CMK (cell line): ENCODE measurements around the gene DCUN1D4.
"Not testable (repeated sequence)": the region's sequence is repeated elsewhere in the genome, so short reads cannot be mapped to it uniquely, and the experiment has no call there.

Experiments used
- DNase-seq: peaks from one replicate; pipeline ENCODE4 v3.0.0-alpha.2; 2010; ENCODE audit warnings: low read depth

Gene DCUN1D4

DNA sequence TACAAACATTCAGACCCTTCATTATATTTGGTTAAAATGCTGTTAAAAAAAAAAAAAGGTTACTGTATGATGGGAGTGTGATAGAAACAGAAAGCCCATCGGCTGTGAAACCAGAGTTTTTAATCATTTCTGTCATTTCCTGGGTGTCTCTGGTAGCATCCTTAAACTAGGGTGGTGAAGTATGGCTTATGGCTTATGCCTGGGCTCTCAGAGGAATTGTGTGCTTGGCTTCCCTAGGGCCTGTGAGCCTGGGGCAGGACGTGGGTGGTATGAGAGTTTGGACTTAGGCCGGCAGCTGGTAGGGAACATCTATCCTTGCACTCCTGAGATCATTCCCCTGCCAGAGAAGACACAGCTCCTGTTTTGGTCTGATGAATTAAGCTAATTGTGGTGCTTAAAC, 52.2 kb downstream of the DCUN1D4 start:
- DNase-seq, result no peak

DNA sequence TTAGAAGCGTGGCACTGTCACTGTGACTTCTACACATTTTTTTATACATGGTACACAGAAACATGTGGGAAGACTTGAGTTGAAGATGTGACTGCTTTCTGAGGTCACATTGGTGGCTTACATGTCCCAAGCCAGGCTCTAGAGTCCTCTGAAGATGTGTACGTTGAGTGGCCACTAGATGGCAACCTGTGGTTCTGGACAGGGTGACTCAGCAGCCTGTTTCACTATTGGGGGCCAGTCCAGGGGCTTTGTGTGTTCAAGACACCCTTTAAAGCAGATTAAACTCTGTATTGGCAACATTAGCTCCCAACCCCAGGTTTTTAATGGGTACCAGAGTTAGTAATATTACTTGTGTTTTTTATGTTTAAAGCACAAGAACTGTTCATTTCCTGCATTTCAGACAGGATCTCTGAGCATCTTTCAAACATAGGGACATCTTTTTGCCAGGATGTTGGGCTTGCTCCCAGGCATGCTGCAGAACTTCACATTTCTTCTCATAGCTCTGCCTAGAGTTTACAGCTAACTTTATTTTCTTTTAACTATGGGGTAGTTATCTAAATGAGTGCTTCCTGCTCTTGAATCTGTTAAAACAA, 53.0 kb downstream of the DCUN1D4 start:
- peak; percentile 49 for DNase-seq

DNA sequence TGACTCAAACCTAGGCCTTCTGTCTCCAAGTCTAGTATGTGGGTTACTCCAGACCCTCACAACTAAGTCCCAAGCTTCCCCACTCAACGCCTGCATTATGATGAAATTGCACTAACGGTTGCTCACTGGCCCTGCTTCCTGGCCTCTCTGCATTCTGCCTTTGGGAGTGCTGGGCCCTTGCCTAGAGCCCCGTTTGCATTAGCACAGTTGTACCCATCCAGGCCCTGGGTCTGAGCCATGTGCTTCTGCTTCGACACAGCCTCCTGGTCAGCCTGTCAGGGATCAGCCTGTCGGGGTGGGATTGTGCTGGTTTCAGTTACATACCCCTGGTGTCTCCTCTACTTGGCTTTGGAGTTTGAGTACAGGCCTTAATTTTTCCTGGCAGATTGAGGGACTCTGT, 58.4 kb downstream of the DCUN1D4 start:
- no peak for DNase-seq

DNA sequence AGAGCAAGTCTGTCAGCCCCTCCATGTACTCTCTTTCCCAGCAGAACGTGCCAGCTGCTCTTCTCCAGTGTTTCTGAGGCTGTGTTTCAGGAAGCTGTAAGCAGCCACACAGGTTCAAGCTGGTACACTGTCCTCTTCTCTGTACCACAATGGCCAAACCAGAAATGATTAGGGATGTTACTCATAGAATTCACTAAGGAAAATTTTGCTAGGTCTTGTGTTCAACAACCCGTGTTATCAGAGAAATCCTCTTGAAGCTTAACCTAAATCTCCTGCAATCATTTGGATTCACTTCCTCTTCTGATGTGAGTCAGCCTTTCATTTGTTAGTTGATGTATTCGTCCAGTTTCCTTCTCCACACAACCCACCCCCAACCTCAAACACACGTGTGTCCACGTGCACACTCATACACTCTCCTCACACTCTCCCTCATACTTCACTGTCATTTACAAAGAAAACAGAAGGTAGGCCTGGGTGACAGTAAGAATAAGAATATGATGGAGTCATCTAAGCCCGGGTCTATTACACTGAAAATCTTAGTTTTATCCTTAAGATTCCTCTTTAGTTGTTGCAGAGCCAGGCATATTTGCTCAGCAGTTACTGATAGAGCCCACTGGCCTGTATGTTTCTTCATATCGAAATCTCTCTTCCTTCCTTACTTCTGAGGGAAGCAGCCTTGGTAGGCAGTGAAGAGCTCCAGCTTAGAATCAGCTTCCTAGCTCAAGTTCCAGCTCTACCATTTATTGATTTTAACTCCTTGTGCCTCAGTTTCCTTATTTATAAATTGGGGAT, 63.4 kb downstream of the DCUN1D4 start:
- DNase-seq, result peak; percentile 49

DNA sequence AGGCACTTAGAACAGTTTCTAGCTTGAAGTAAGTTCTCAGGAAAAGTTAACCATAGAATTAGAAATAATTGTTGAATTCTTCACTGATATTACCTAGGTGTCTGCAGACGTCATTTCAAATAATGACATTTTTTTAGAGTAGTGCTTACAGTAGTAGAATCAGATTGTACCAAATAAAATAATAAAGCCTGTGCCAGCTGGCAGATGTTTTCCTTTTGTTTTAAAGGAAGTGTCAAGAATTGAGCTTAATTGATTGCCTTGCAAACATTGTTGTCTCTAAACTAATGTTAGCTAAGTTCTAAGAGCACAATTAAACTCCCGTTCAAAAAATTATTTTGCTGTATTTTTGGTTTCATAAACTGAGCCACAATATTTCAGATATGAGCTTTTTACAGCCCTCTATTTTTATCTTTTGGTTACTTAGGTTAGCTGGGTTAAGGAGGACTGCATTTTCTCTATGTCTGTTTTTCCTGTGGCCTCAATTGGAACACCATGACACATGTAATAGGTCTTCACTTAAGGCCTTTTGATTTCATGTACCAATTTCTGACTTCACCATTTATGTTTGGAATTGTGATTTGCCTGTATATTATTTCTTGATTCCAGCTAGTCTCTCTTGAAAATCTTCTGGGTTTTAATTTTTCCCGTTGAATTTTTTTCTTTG, 64.2 kb downstream of the DCUN1D4 start:
- DNase-seq, result no peak

DNA sequence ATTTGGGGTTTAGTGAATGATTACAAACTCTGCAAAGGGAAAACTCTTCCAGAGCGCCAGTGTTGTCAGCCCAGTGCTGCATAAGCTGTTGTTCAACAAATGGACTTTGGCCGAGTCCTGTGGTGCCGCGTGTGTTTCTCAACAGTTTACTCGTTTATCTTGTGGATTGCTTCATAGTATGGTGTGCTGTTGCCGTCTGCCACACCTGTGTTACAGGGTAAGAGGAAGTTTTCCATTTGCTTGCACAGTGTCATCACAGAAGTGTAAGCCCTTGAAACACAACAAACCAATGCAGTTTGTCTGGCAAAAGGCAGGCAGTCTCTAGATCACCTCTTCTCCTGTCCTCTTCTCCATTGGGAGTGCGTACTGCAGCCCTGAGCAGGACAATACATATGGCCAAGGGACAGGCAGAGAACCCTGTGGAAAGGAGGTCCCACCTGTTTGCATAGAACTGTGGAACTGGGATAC, 66.3 kb downstream of the DCUN1D4 start:
- no peak for DNase-seq

DNA sequence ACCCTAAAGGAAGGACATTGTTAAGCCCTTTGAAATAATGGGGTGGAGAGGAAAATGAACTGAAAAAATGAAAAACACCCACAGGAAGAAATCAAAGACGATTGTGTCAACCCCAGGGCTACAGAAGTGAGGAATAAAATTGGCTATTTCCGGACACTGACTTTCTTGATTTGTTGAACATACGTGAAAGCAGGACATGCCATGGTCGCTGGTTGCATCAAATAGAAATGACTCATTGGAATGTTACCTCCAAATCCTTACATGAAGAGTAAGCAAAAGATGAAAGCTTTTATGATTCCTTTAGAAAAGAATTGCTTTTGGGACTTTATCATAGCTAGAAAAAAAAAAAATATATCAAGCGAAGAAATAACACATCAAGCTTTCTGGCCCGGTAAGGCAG, 75.3 kb downstream of the DCUN1D4 start:
- DNase-seq, result no peak

DNA sequence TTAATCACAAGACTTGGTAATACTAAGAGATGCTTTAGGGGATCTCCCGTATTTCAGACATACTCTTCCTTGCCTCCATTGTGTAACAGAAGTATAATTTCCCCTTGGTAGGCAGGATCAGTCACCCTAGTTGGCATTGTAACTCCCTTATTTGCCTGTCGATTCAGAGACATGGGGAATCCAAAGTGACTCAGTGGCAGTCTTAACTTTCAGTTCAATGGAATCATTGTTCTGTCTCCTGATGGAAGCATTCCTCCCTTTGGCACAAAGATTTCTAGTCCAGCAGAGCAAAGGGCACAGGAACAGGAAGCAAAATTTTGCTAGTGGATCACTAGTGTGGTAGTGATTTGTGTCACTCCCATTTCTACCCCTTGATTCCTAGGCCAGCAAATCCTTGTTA, 80.4 kb downstream of the DCUN1D4 start:
- no peak for DNase-seq

DNA sequence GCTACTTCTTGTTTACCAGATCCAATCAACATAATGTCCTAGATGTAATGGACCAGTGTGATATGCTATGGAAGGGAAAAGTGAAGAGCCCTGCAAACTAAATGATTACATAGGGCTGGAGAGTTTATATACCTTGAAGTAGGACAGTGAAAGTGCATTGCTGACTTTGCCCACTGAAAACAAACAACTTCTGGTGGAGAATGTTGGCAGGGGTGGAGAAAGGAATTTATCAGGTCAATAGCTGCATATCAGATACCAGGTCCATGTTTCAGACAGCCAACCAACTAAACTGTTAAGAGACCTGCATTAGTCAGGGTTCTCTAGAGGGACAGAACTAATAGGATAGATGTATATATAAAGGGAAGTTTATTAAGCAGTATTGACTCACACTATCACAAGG, 82.4 kb downstream of the DCUN1D4 start:
- DNase-seq, result no peak

DNA sequence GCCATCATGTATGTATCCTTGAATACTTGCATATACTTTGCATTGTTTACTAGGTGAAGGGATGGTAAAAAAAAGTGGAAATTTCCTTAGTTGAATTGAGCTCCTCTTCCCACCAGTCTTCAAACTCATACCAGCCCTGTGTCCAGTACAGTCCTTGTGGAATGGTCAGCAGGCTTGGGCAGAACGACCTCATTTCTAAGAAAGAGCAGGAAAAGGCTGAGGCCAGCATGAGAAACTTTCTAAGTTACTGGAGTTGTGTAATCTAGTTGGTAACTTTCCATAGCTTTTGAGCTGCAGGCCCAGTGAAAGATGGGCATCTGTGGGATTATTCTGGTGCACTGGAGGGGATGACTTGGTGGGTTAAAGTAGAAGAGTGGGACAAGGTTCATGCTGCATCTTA, 87.6 kb downstream of the DCUN1D4 start:
- no peak for DNase-seq

DNA sequence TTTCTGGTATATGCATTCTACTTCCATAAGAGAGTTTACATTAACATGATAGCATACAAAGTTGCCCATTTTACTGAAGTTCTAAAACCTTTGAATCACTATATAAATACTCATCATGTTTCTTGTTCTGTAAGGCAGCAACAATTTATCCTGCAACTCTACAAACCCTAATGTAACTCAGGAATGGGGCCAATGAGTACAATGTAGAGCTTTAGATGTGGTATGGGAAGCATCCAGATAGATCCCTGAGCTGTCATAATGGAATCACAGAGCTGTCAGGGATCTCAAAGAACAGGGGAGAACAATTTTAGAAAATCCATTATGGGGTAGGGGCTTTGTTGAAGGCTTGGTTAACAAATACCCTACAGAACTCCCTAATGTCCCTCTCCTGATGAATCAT, 88.5 kb downstream of the DCUN1D4 start:
- DNase-seq, result no peak

DNA sequence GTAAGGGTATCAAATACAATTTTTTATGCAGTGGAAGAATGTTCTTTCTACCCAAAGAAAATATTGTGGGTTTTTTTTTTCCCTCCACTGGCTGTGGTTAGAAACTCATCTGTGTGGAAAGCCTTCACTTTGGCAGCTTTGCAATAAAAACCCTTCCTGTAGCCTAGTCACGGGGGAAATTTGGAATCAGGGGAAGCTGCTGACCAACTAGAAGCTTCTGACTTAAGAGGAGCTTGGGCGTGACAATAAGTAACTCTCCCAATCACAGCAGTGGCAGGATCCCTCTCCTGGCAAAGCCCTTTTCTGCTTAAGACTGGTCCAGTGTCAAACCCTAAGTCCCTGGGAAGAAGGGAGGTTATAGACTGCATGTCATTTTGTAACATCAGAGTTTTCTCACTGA, 89.3 kb downstream of the DCUN1D4 start:
- no peak for DNase-seq

DNA sequence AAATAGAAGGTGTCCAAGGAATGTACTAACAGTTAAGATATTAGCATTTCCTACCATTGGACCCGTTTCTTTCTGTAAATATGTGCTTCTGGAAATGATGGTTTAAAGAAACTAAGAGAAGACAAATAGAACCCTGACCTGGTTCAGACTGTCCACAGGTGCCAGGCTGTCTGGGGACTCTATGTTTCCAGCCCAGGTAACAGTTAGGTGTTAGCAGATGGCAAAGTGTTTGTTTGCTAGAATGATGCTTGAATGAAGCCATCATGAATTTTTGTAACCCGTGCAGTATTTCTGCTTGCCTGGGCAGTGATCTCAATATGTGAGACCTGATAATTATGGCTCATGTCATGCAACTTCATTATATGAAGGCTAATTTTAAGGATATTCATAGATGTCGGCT, 89.7 kb downstream of the DCUN1D4 start:
- DNase-seq, result no peak

DNA sequence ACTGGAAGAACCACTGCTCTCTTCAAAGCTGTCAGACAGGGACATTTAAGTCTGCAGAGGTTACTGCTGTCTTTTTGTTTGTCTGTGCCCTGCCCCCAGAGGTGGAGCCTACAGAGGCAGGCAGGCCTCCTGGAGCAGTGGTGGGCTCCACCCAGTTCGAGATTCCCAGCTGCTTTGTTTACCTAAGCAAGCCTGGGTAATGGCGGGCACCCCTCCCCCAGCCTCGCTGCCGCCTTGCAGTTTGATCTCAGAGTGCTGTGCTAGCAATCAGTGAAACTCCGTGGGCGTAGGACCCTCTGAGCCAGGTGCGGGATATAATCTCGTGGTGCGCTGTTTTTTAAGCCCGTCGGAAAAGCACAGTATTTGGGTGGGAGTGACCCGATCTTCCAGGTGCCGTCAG, 97.5 kb downstream of the DCUN1D4 start:
- not testable (repeated sequence) for DNase-seq

DNA sequence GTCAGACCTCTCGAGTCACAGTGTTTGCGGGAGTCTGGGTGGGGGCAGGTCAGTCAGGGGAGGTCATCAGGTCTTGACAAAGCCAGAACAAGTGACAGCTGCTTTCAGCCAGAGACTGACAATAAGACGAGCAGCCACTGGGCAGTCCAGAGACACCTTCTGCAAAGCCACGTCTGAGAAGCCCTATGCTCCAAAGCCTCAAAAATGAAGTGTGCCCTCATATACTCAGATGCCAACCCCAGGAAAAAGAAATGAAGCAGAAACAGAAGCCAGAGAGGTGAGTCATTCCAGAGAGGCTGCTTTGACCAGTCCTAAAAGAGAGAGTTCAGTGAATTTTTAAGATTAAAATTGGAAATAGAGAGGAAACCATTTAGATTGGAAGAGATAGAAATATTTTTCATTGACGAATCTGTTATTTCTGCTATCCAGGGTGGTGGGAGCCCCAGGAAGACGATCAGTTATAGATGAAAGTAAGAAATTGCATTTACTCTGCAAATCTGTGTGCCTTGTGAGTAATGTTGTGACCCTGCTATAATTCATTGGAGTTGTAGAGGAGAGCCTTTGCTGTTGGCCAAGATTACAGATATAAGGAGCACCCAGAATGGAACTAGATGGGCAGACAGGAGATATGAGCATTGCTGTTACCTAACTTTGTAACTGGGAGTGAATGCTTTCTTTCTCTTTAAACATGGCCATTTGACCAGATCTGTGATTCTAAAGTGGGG, 99.3 kb downstream of the DCUN1D4 start:
- DNase-seq, result no peak

DNA sequence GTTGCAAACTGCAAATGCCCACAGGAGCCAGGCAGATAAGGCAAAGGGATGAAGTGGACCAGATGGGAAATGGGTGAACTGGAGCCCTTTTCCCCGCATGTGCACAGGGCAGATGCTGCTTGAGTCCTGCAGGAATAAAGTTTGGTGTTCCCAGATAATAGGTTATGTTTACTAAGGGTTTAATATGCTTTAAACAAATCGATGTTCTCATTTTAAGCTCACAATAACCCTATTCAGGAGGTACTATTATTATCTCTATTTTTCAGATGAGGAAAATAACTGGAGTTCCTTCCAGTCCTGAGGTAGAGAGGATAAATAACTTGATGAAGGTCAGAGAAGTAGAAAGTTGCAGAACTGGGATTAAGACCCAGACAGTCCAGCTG, 99.9 kb downstream of the DCUN1D4 start:
- DNase-seq, result no peak

DNA sequence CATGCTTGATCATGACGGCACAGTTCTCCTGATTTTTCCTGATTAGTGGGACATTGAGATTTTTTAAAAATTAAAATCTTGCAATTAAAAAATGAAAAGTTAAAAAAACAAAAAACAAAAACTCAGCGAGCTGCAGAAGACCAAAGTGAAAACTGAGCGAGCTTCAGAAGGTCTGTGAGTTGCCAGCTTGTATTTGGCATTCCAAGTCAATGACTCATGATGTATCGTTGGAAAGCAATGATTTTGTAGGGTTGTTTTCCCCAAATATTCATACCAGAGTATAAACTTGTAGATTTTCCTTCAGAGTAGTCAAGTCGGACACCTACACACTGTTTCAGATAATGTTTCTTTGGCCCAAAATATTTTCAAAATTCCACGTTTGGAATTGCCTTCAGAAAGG, 100.3 kb downstream of the DCUN1D4 start:
- DNase-seq, result no peak

DNA sequence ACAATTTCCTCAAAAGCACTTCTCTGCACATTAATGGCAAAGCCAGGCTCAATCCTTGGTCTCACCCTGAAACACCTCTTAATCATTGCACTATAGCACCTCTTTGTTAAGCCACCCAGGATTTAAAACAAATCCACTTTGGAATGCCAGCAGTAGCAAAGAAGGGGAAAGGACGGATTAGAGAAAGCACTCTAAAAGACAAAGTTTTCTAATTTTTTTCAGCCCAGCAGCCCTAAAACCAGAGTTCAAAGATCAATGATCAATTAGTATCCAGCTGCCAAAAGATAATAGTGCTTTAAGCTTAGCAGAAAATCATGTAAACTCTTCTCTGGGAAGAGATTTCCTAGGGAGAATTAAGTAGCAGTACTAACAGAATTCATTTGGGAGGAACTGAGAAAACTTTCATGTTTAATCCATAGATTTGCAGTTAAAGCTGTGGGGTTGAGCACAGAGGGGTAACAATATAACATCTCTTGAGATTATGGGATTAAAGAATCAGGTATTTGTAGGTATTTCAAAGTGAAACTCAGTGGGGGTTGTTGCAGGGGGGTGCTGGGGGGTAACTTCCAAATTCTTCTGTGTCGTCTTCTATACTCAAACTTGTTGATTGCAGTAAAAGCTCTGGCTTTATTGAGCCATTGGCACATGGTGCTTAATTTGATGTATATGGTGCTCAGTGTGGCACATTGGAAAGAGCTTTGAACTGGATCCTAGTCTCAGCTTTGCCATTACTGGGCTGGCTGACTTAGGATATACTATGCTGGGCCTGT, 115.4 kb downstream of the DCUN1D4 start:
- DNase-seq, result no peak

DNA sequence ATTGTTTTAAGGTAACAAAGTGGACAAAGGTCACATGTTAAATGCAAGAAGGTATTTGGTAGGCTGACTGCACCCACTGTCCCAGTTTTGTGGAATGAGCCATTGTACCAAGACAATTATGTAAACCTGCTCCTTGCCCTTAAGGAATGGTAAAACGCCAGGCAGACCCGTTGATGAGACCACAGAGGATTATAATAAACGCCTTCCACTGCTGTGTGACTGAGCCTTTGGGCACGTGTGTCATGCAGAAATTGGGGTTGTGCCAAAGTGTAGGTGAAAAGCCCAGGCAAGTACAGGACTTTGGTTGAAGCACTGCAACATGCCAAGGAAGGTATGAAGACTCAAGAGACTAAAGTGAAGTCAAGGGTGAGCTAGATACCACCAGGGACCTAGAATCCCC, 117.5 kb downstream of the DCUN1D4 start:
- DNase-seq, result no peak

DNA sequence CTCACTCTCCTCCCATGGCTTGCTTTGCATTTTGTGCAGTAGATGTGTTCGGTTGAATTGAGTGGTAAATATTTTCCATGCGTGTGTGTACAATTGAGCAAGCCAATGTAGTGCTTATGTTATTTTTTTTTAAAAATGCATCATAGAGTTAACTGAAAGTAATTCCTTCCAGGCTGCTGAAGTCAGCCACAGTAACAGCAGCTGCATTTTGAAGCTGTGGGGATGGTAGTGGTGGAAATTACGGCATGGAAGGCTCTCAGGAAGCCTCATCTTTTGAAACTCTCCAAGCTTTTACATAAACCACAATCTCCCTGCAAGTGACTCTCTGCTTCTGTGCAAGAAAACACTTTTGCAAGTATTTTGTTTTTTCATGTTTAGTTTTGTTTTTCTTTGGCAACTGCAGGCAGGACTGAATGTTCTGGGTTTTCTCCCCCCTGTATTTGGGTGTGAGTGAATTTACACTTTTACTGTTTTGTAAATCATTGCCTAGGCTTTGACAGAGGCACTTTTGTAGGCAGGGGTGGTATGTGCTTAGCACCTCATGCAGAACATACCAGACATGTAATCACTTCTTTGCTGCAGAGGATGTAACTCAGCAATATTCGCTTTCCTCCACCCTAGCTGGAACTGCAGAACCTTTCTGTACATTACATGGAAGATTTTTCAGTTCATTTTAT, 121.0 kb downstream of the DCUN1D4 start:
- no peak for DNase-seq

DNA sequence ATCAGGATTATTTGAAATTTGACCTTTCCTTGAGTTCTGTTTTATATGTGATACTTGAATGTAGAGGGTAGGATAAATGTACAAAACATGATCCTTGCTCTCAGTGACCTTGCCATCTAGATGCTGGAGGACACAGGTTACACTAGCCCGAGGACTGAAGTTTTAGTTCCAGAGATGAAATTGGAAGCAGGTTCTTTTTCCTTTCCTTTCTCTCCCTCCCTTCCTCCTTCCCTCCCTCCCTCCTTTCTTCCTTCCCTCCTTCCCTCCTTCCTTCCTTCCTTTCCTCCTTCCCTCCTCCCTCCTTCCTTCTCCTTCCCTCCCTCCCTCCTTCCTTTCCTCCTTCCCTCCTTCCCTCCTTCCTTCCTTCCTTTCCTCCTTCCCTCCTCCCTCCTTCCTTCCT, 122.9 kb downstream of the DCUN1D4 start:
- no peak for DNase-seq
